HG02763 (cell line): ENCODE measurements around the gene BLOC1S3.

Source experiments
- ATAC-seq: cut with Tn5 transposase; IDR thresholded peaks from one replicate; pipeline ENCODE4 v1.9.1; 2021; ENCODE audit warnings: mild to moderate bottlenecking, moderate library complexity; ENCODE audit not compliant: unreplicated experiment

Gene BLOC1S3

GRCh38 chr19:45179072-45179891, 698 bp downstream of the BLOC1S3 start:
- ATAC-seq, result no peak

GRCh38 chr19:45179892-45180370, 1.3 kb downstream of the BLOC1S3 start:
- no peak for ATAC-seq

- no peak for ATAC-seq
Observed at GRCh38 chr19:45180936-45181335, 2.4 kb downstream of the BLOC1S3 start.

- no peak for ATAC-seq
Observed at GRCh38 chr19:45182758-45183157, 4.2 kb downstream of the BLOC1S3 start.

- ATAC-seq, result no peak
Observed at GRCh38 chr19:45184115-45184514, 5.5 kb downstream of the BLOC1S3 start.

GRCh38 chr19:45186509-45187334, 8.1 kb downstream of the BLOC1S3 start:
- ATAC-seq, result no peak

- ATAC-seq, result no peak
Observed at GRCh38 chr19:45187421-45188100, 9.0 kb downstream of the BLOC1S3 start.

GRCh38 chr19:45189971-45190370, 11.4 kb downstream of the BLOC1S3 start:
- ATAC-seq, result no peak

GRCh38 chr19:45191375-45191774, 12.8 kb downstream of the BLOC1S3 start:
- no peak for ATAC-seq

GRCh38 chr19:45195764-45196163, 17.2 kb downstream of the BLOC1S3 start:
- ATAC-seq, result no peak

GRCh38 chr19:45200568-45200967, 22.0 kb downstream of the BLOC1S3 start:
- no peak for ATAC-seq

GRCh38 chr19:45202637-45203036, 24.1 kb downstream of the BLOC1S3 start:
- ATAC-seq, result no peak

- ATAC-seq, result no peak
Observed at GRCh38 chr19:45205810-45206209, 27.2 kb downstream of the BLOC1S3 start.

- ATAC-seq, result no peak
Observed at GRCh38 chr19:45206328-45206727, 27.7 kb downstream of the BLOC1S3 start.

GRCh38 chr19:45211751-45212381, 33.3 kb downstream of the BLOC1S3 start:
- no peak for ATAC-seq

GRCh38 chr19:45213031-45213430, 34.4 kb downstream of the BLOC1S3 start:
- ATAC-seq, result no peak

- no peak for ATAC-seq
Observed at GRCh38 chr19:45215391-45216191, 37.0 kb downstream of the BLOC1S3 start.

- ATAC-seq, result no peak
Observed at GRCh38 chr19:45216667-45217066, 38.1 kb downstream of the BLOC1S3 start.

GRCh38 chr19:45217193-45217956, 38.8 kb downstream of the BLOC1S3 start:
- ATAC-seq, result no peak
